ENCODE data around the gene GIPC3. TPM values are rescaled to one million over a fixed set of nuclear protein-coding genes. Genes with fewer than 3 reads are reported as not detected.

The GIPC3 gene
- total RNA-seq, 2 donors from 2014 or later, result 0.78 to 0.99 TPM

DNA sequence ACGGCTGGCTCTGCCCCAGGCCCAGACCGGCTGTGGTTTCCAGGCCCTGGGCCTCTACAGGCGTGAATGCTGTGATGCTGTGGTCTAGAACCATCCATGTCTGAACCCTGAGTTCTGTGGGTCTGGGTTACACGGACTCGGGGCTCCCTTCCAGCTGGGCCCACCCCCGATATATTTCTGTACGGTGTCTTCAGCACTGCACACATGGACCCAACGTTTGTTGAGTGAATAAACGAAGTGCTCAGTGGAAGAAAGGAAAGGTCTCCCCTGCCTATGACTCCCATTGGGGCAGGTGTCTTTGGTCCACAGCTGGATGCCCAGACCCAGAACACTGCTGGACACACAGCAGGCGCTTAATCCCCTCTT, 39.6 kb upstream of the GIPC3 start:
- Histone ChIP-seq H3K36me3 (replicated peaks in 1 of 2; ENCODE audit: insufficient read depth in 1 of 2, low read depth in 2 of 2) (no peaks in the 10 kb centered on the region), H3K4me3 (no peak overlapping the region), H3K27me3 (no peaks in the 10 kb centered on the region), H3K27ac (no peak overlapping the region), H3K9me3 (no peaks in the 10 kb centered on the region), H3K4me1 (peaks cover 13% of the 10 kb centered on the region)
- intact Hi-C loops (cut with DNase I), result loop anchor here (5.0 kb wide), 1 partner anchor 37 kb away; no protein-coding TSS in a partner anchor
- no peak for ATAC-seq
- DNase-seq, result no peak
- WGBS, 2 donors, result 72 to 78% methylated on average over 6 to 10 of the region's 10 CpGs
- TF ChIP-seq POLR2A (IDR thresholded peaks at IDR 0.05), result no peak
- TF ChIP-seq, protein P1, sequence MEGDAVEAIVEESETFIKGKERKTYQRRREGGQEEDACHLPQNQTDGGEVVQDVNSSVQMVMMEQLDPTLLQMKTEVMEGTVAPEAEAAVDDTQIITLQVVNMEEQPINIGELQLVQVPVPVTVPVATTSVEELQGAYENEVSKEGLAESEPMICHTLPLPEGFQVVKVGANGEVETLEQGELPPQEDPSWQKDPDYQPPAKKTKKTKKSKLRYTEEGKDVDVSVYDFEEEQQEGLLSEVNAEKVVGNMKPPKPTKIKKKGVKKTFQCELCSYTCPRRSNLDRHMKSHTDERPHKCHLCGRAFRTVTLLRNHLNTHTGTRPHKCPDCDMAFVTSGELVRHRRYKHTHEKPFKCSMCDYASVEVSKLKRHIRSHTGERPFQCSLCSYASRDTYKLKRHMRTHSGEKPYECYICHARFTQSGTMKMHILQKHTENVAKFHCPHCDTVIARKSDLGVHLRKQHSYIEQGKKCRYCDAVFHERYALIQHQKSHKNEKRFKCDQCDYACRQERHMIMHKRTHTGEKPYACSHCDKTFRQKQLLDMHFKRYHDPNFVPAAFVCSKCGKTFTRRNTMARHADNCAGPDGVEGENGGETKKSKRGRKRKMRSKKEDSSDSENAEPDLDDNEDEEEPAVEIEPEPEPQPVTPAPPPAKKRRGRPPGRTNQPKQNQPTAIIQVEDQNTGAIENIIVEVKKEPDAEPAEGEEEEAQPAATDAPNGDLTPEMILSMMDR (IDR thresholded peaks at IDR 0.05), result no peak

DNA sequence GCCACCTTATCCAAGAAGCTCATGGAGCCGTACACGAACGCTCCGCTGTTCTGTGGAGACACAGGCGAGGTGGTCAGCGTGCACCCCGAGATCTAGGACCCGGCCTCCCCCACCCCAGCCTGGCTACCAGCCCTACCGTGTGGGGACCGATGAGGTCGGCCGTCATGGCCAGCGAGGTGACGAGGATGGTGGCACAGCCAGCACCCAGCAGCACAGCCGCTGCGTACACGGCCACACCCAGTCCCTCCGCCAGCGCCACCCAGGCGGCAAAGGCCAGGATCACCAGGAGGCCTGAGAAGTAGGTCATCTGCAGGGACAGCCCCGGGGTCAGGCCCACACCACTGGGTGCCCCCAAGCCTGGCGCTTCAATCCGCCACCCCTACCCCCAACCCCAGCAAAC, 39.2 kb upstream of the GIPC3 start:
- H3K27ac ChIP-seq, result no peak overlapping the region
- no peaks in the 10 kb centered on the region for H3K36me3 ChIP-seq (replicated peaks in 1 of 2; ENCODE audit: insufficient read depth in 1 of 2, low read depth in 2 of 2)
- H3K27me3 ChIP-seq, result no peaks in the 10 kb centered on the region
- DNase-seq (no peak), ATAC-seq (no peak)
- TF ChIP-seq, protein P1 (IDR thresholded peaks at IDR 0.05), result no peak
- intact Hi-C loops (cut with DNase I), result loop anchor here (5.0 kb wide), 1 partner anchor 36 kb away; no protein-coding TSS in a partner anchor
- H3K9me3 ChIP-seq, result no peaks in the 10 kb centered on the region
- WGBS, 2 donors, result 94% methylated on average over 22 of the region's 23 CpGs; no CpG with 5 or more reads in 1 of the 2 donors
- peaks cover 13% of the 10 kb centered on the region for H3K4me1 ChIP-seq
- no peak overlapping the region for H3K4me3 ChIP-seq

DNA sequence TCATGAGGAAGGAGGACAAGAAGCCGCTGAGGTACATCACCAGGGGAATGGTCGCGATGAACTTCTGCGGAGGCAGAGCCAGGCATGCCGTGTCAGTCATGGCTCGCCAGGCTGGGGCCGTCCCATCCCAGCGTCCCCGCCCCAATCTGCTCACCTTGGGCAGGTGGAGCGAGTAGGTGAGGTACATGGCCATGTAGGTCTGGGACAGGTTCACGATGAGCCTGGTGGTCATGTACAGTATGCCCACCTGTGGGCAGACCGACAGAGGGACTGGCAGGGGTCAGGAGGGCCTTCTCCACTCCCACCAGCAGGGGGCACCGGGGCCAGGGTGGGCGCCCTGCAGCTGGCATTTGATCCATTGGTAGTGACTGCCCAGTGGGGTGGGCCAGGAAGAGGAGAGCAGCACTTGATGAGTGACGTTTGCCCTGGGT, 38.0 kb upstream of the GIPC3 start:
- Histone ChIP-seq H3K27ac (no peak overlapping the region), H3K4me1 (peaks cover 13% of the 10 kb centered on the region), H3K27me3 (no peaks in the 10 kb centered on the region), H3K9me3 (no peaks in the 10 kb centered on the region), H3K36me3 (replicated peaks in 1 of 2; ENCODE audit: insufficient read depth in 1 of 2, low read depth in 2 of 2) (no peaks in the 10 kb centered on the region), H3K4me3 (no peak overlapping the region)
- no peak for TF ChIP-seq POLR2A (IDR thresholded peaks at IDR 0.05)
- TF ChIP-seq, protein P1 (IDR thresholded peaks at IDR 0.05), result peak in 3 of 7 experiments; percentile 13 to 29 (median 15)
- no peak for DNase-seq
- no peak for ATAC-seq
- intact Hi-C loops (cut with DNase I), result loop anchor here (5.0 kb wide), 1 partner anchor 35 kb away; no protein-coding TSS in a partner anchor
- 87 to 92% methylated on average over 7 to 15 of the region's 15 CpGs for WGBS, 2 donors

- WGBS, 2 donors, result 87% methylated on average over 35 of the region's 36 CpGs; no CpG with 5 or more reads in 1 of the 2 donors
- no peak for ATAC-seq
- TF ChIP-seq, protein P1 (IDR thresholded peaks at IDR 0.05), result no peak
- TF ChIP-seq POLR2A (IDR thresholded peaks at IDR 0.05), result no peak
- intact Hi-C loops (cut with DNase I), result loop anchor here (5.0 kb wide), 1 partner anchor 34 kb away; no protein-coding TSS in a partner anchor
- peaks cover 15% of the 10 kb centered on the region for H3K4me1 ChIP-seq
- H3K36me3 ChIP-seq (replicated peaks in 1 of 2; ENCODE audit: insufficient read depth in 1 of 2, low read depth in 2 of 2), result no peaks in the 10 kb centered on the region
- peak overlapping the region in 3 of 4 donors; percentile 19 to 65 (median 53) for H3K27ac ChIP-seq
- no peak overlapping the region for H3K4me3 ChIP-seq
- no peak for DNase-seq
- no peaks in the 10 kb centered on the region for H3K9me3 ChIP-seq
- no peaks in the 10 kb centered on the region for H3K27me3 ChIP-seq
Observed at GRCh38 chr19:3547767-3548282, 37.5 kb upstream of the GIPC3 start.

- H3K36me3 ChIP-seq (replicated peaks in 1 of 2; ENCODE audit: insufficient read depth in 1 of 2, low read depth in 2 of 2), result no peaks in the 10 kb centered on the region
- peak overlapping the region in 3 of 4 donors; percentile 19 to 65 (median 53) for H3K27ac ChIP-seq
- no peaks in the 10 kb centered on the region for H3K9me3 ChIP-seq
- intact Hi-C loops (cut with DNase I), result loop anchor here (5.0 kb wide), 1 partner anchor 34 kb away; no protein-coding TSS in a partner anchor
- H3K4me1 ChIP-seq, result peaks cover 20% of the 10 kb centered on the region
- TF ChIP-seq, protein P1 (IDR thresholded peaks at IDR 0.05), result no peak
- no peak for TF ChIP-seq POLR2A (IDR thresholded peaks at IDR 0.05)
- ATAC-seq (peak; percentile 60), DNase-seq (peak in 3 of 4 donors; percentile 43 to 56 (median 50))
- H3K4me3 ChIP-seq, result no peak overlapping the region
- WGBS, 2 donors, result 69 to 83% methylated on average over 9 to 14 of the region's 14 CpGs
- no peaks in the 10 kb centered on the region for H3K27me3 ChIP-seq
Observed at GRCh38 chr19:3548606-3549005, 36.7 kb upstream of the GIPC3 start.

All from body of pancreas (tissue), 4 donors.